VCaP (cell line): ENCODE results near the gene VLDLR.

Experiments used
- H3K27ac ChIP-seq: fragments of 450-650 bp; 2 replicates; pipeline ENCODE4 v1.5.1; 2017
- TF ChIP-seq, protein P1 (sequence below): fragments of 450-650 bp; conservative IDR thresholded peaks from 2 replicates; pipeline ENCODE4 v1.5.1; 2017; ENCODE audit warnings: mild to moderate bottlenecking, moderate library complexity

Gene VLDLR

DNA sequence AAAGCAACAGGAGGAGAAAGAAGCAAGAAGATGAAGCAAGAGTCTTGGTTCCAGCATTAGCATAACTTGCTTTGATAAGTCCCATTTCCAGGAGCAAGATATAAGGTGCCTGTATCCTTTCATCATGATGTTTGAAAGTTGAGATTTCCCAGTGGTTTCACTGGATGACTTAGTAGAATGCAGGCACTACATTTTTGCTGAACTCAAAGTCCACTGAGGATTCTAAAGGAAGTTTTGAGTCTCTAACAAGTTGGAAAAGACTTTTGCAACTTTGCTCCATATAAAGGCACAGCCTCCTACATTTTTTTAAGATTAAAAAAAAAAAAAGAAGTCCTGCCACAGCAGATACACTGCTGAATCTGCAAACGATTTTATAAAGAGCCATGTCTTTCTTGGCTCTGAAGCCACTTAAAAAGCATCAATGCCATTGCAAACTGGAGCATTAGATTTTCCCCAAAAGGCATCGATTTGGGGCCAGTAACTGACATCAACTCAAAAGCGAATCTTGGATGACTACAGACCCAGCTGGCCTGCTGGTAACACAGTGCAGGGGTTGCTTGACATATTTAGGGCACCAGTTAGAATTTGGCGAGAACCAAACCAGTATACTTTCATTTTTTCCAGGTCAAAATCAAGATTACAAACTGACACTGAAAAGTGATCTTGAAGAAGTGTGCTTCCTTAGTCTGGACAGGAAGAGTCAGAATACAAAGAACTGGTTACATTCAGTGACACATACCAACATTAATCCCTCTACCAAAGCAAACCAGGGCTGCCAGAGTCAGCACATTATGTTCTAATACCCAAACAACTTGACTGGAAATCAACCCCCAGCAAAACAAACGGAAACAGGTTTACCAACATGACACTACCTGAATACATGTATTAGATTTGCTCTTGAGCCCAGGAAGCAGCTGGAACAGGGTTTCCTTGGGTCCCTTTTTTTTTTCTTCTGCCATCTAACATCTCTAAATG lies 56.6 kb downstream of the VLDLR start:
- H3K27ac ChIP-seq, result peak overlapping the region; percentile 57
- TF ChIP-seq, protein P1, sequence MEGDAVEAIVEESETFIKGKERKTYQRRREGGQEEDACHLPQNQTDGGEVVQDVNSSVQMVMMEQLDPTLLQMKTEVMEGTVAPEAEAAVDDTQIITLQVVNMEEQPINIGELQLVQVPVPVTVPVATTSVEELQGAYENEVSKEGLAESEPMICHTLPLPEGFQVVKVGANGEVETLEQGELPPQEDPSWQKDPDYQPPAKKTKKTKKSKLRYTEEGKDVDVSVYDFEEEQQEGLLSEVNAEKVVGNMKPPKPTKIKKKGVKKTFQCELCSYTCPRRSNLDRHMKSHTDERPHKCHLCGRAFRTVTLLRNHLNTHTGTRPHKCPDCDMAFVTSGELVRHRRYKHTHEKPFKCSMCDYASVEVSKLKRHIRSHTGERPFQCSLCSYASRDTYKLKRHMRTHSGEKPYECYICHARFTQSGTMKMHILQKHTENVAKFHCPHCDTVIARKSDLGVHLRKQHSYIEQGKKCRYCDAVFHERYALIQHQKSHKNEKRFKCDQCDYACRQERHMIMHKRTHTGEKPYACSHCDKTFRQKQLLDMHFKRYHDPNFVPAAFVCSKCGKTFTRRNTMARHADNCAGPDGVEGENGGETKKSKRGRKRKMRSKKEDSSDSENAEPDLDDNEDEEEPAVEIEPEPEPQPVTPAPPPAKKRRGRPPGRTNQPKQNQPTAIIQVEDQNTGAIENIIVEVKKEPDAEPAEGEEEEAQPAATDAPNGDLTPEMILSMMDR, result no peak

DNA sequence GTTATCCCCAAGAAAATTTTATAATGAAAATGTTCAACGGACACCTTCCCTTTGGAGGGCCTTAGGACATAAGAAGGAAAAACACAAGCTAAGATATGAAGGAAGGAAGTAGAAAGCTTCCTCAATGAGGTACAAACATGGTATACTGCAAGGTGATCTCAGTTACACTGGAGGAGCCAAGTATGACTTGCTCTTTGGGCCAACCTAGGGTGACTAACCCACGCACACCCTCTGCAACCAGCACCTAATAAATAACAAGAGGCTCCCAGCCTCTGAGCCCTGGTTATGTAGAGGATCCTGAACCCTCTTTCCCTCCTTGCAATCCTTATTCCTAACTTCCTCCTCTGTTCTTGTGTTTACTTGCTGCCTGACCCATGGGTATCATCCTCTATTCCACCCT lies 57.4 kb downstream of the VLDLR start:
- TF ChIP-seq, protein P1, result no peak
- peak overlapping the region; percentile 57 for H3K27ac ChIP-seq

DNA sequence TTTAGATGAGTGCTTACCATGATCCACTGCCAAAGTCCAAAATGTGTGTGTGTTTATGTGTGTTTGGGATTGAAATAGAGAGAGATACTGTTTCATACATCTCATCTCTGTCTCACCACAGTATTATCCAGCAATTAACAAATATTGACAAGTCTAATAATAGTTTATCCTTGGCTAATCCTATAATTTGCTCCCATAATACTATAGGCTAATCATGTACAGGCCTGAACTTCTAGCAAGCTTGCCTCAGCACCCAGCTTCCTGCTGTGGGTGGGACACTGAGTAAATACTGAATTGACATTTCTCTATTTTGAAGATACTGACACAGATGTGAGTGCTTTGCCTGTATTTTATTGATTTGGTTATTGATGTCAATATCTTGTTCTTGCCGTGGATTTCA lies 60.4 kb downstream of the VLDLR start:
- TF ChIP-seq, protein P1, result no peak

DNA sequence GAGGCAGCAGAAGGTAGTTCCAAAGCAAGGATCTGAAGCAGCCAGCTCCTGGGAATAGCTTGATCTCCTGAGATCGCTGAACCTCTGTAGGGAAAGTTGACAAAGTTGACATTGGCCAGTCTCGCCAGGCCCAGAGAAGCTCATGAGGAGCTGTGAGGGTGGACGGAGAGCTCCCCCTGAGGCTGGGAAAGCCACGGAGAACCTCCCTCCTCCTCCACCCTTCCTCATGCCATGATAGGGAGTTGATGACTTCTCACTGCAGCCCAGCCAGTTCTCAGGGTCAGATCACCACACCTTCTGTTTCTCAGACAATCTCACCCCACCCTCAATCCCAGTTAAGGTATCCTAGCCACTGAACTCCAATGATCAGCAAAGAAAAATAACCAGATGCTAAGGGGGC lies 65.3 kb downstream of the VLDLR start:
- TF ChIP-seq, protein P1, result no peak
- H3K27ac ChIP-seq, result no peak overlapping the region

More for the DNA sequence above, 60.4 kb downstream of the VLDLR start:
- no peak overlapping the region for H3K27ac ChIP-seq

DNA sequence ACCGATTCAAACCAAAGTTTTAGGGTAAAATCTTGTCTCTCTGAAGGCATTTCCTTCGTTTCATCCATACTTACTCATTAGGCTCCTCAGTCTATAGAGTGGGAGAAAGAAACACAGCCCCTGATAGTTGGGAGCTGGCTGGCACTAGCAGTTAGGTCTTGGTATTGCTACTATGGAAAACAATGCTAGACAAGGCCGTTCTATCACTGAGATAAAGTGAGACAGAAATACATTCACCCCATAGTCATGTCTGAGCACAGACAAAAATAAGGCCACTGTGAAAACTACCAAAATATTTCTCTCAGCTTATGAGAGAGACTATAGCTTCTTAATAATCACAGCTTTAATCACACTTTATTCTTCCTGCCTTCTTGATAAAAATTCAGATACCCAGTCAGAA lies 67.0 kb downstream of the VLDLR start:
- H3K27ac ChIP-seq, result 0 out of 2 replicates have a peak overlapping the region, but pooled peaks have one; percentile 31

DNA sequence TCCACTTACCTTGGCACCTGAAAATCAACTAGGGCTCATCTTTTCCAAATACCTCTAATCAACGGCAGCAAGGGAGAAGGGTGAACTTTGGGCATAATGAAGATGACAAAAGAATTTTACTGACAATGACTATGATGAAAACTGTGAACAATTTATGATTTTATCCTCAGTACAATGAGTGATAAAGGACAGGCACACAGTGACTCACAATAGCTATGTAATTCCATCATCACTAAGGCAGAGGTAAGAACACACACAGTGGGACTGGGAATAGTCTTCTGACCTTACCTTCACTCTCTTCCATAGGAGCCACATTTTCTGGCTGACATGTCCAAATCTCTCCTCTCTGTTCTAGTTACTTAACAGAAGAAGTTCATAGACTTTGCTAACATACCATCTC lies 69.6 kb downstream of the VLDLR start:
- TF ChIP-seq, protein P1, result no peak

More for the DNA sequence above, 67.0 kb downstream of the VLDLR start:
- TF ChIP-seq, protein P1, result no peak

DNA sequence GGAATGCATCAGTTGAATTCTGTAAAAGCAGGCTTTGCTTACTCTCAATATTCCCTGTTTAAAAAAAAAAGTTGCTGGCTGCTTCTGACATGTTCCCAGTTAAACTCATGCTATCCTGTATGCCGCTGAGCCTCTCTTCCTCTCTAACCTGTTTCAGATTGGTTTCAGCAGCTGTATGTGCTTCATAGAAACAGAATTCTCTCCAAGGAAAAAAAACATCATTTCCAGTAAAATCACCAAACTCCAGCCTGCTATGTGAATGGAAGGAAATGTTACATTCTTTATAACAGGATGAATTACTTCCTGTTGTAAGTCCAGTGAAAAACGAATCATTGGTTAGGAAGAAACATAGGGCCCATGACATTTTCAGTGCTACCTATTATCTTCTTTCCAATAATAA lies 70.0 kb downstream of the VLDLR start:
- H3K27ac ChIP-seq, result no peak overlapping the region
- TF ChIP-seq, protein P1, result no peak

More for the DNA sequence above, 69.6 kb downstream of the VLDLR start:
- H3K27ac ChIP-seq, result no peak overlapping the region
